K562 (cell line): ENCODE results near the gene LCE2D.

Experiments
- CHD2 ChIP-seq: IDR thresholded peaks from 2 replicates; pipeline ENCODE4 v1.6.1; 2011; ENCODE audit warnings: low read depth, low read length
- EGR1 ChIP-seq: fragments of 450-650 bp; conservative IDR thresholded peaks from 2 replicates; pipeline ENCODE4 v1.6.1; 2017; ENCODE audit warnings: mild to moderate bottlenecking
- EZH2 ChIP-seq: IDR thresholded peaks from 2 replicates; pipeline ENCODE4 v1.6.1; 2012; ENCODE audit warnings: low read depth, mild to moderate bottlenecking, inconsistent platforms, low read length, borderline replicate concordance
- MED1 ChIP-seq: sonication (generic); formaldehyde crosslinking; IDR thresholded peaks from 2 replicates; pipeline ENCODE4 v1.8.1; 2023; ENCODE audit warnings: missing genetic modification reagents, borderline replicate concordance
- MTA1 ChIP-seq: fragments of 450-650 bp; IDR thresholded peaks from 2 replicates; pipeline ENCODE4 v1.6.1; 2017; ENCODE audit warnings: borderline replicate concordance
- RBM22 ChIP-seq: fragments of 200-400 bp; formaldehyde crosslinking; IDR thresholded peaks from 2 replicates; pipeline ENCODE4 v1.6.1; 2018; ENCODE audit warnings: low read length, low read depth; ENCODE audit not compliant: poor library complexity, severe bottlenecking
- SAFB2 ChIP-seq: fragments of 200-400 bp; formaldehyde crosslinking; IDR thresholded peaks from 2 replicates; pipeline ENCODE4 v1.6.1; 2018; ENCODE audit warnings: borderline replicate concordance, low read length, low read depth, moderate library complexity; ENCODE audit not compliant: severe bottlenecking
- SMC3 ChIP-seq: conservative IDR thresholded peaks from 2 replicates; pipeline ENCODE4 v1.6.1; 2011; ENCODE audit warnings: low read depth, low read length, improper control_type of control experiment; ENCODE audit not compliant: insufficient read depth
- TSC22D4 ChIP-seq: fragments of 450-650 bp; IDR thresholded peaks from 2 replicates; pipeline ENCODE4 v1.6.1; 2016; ENCODE audit warnings: missing genetic modification characterization, missing biosample characterization, control low read depth
- ZBTB43 ChIP-seq: sonication (generic); formaldehyde crosslinking; IDR thresholded peaks from 2 replicates; pipeline ENCODE4 v1.8.0; 2023; ENCODE audit warnings: mild to moderate bottlenecking, missing genetic modification reagents
- ZNF518B ChIP-seq: fragments of 250-450 bp; sonication (Bioruptor Pico); IDR thresholded peaks from 2 replicates; pipeline ENCODE4 v1.5.0; 2021; ENCODE audit warnings: mild to moderate bottlenecking, moderate library complexity
- TF ChIP-seq, protein P1 (sequence below), 3 experiments: fragments of 200-800 bp in 1 of 3; sonication (Bioruptor generic) in 1 of 3; sonication (generic) in 1 of 3; formaldehyde crosslinking in 1 of 3; IDR thresholded peaks; 2 replicates each; pipeline versions ENCODE4 v1.6.1 to v1.8.0; 2016 to 2022; ENCODE audit warnings: mild to moderate bottlenecking in 2 of 3, missing compliant biosample characterization in 2 of 3, missing genetic modification characterization in 2 of 3, missing genetic modification reagents in 1 of 3

DNA sequence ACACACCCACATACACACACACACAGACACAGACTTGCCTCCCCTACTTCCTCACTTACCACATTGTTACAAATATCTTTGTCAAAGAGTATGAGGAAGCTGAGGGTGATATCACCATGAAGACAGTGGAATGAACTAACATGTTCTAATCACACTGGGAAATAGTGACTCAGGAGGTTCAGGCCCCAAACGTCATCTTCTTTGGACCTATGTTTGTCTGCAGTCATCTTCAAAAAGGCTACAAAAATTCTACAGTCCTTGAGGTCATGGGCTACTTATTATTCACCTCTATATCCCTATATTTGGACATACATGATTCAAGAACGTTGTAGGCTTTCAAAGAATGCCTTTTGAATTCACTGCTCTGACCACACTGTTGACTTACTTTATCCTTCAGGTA lies 9.8 kb downstream of the LCE2D start:
- TF ChIP-seq SMC3: no peak
- no peak for TF ChIP-seq RBM22
- no peak for TF ChIP-seq EGR1
- no peak for TF ChIP-seq EZH2
- TF ChIP-seq SAFB2: no peak
- TF ChIP-seq CHD2: no peak
- no peak for TF ChIP-seq TSC22D4 (tag)
- no peak for TF ChIP-seq MTA1
- no peak for TF ChIP-seq ZBTB43 (CRISPR knock-in tag)
- TF ChIP-seq MED1: no peak
- TF ChIP-seq, protein P1, sequence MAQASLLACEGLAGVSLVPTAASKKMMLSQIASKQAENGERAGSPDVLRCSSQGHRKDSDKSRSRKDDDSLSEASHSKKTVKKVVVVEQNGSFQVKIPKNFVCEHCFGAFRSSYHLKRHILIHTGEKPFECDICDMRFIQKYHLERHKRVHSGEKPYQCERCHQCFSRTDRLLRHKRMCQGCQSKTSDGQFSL (CRISPR knock-in tag; IDR thresholded peaks at IDR 0.05): no peak
- TF ChIP-seq, protein P1 (tag; IDR thresholded peaks at IDR 0.05): no peak
- no peak for TF ChIP-seq ZNF518B (CRISPR knock-in tag)
